ENCODE data around the gene RYR2.

GRCh38 chr1:237164406-237165352 lies 122.7 kb downstream of the RYR2 start:
- TF ChIP-seq CTCF (IDR thresholded peaks at IDR 0.05; ENCODE audit: control extremely low read depth in 1 of 3, insufficient read depth in 1 of 3, low read depth in 1 of 3, low read length in 3 of 3) (no peak), POLR2A (IDR thresholded peaks at IDR 0.05; ENCODE audit: control extremely low read depth in 1 of 2, low read depth in 2 of 2, low read length in 2 of 2) (no peak), MAX (IDR thresholded peaks at IDR 0.05) (no peak)
